Pons (tissue), 1 donor: ENCODE data around the gene P2RY8.
"Not testable (repeated sequence)": the region's sequence is repeated elsewhere in the genome, so short reads cannot be mapped to it uniquely, and the experiment has no call there.

Experiments used
- DNase-seq: peaks from one replicate; pipeline ENCODE4 v3.0.0-alpha.2; 2016; ENCODE audit warnings: low spot score

P2RY8 gene

DNA sequence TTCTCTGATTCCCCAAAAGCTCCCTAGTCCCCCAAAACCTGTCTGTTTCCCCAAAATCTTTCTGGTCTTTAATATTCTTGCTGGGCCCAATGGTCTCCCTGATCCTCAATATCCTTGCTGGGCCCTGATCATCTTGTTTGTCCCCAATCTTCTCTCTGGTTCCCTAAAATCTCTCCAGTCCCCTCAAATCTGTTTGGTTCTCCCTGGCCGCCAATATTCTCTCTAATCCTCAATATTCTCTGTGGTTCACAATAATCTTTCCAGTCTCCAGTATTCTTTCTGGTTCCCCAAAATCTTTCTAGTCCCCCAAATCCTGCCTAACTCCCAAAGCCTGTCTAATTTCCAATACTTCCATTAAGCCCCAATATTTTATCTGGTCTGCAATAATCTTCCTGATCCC is 18.5 kb downstream of the P2RY8 start:
- no peak for DNase-seq

DNA sequence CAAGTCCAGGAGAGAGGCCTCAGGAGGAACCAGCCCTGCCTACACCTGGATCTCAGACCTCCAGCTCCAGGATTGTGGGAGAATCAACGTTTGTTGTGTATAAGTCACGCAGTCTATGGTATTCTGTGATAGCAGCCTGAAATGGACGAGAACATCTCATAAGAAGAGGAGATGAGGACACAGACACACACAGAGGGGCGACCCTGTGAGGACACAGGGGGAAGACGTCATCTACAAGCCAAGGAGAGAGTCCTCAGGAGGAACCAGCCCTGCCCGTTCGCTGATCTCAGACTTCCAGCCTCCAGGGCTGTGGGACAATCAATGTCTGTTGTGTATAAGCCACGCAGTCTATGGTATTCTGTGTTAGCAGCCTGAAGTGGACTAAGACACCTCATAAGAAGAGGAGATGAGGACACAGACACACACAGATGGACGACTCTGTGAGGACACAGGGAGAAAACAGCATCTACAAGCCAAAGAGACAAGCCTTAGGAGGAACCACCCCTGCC is 20.3 kb downstream of the P2RY8 start:
- no peak for DNase-seq

DNA sequence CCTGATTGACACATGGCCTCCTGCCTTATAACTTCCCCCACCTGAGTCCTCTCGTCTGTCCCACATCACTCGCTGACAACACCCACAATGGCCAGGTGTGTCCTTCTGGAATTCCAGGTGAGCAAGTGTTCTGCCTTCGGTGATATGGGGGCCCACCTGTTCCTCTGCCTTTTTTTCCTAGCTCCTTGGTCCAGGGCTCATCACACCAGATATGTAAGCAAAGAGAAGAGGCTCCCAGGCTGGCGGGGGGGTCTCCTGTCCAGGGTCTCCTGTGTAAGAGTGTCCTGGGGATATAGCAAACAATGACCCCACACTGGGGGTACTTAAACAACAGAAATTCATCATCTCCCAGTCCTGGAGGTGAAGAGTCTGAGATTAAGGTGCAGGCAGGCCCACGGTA is 25.2 kb downstream of the P2RY8 start:
- no peak for DNase-seq

DNA sequence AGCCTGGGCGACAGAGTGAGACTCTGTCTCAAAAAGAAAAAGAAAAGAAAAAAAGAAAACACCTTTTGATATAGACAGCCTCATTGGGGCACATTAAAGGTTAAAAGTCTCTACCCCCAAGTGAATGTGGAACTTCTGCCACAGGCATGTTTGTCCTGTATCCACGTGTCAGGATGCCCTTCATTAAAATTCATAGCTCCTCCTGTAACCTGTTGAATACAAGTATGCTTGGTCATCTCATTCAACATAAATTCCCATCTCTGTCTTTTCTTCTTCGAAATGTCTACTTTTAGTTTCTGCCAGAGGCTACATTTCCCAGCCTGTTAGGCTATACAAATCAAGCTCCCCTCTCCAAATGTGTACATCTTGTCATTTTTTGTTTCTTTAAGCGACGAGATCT is 25.8 kb downstream of the P2RY8 start:
- no peak for DNase-seq

DNA sequence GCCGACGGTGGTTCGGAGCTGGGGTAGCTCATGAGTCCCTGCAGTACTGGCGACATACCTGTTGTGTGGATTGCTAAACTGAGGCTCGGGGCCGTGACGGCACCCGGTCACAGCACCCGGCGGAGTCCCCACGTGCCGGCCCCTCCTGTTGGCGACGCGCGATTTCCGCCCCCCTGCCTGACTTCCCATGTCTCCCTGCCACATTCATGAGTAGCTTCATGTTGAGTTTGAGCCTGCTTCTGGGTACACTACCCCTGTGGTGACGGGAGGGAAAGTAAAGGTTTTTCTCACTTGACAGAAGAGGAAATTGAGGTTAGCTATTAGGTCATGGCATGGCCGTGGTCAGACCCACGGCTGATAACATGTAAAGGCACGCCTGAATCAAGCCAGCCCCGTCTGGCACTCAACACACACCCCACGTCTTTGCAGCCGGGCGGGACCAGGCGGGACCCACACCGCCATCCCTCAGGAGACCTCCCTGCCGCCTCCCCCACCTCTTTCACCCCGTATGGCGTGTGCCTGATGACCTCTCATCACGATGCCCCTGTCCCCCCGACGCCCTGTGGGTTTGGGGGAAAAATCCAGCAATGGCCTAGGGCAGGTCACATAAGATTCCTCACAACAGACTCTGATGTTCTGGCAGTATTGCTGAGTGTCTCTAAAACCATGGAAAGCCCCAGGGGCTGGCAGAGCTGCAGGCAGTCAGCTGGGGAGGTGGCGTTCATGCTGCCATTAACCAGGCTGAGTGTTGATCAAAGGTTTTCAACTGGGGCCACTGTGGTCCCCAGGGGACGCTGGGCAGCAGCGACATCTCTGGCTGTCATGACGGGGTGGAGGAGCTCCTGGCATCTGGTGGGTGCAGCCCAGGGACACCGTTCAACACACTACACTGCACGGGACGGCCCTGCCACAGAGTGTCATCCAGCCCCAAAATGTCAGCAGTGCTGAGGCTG is 29.2 kb downstream of the P2RY8 start:
- peak; percentile 36 for DNase-seq

DNA sequence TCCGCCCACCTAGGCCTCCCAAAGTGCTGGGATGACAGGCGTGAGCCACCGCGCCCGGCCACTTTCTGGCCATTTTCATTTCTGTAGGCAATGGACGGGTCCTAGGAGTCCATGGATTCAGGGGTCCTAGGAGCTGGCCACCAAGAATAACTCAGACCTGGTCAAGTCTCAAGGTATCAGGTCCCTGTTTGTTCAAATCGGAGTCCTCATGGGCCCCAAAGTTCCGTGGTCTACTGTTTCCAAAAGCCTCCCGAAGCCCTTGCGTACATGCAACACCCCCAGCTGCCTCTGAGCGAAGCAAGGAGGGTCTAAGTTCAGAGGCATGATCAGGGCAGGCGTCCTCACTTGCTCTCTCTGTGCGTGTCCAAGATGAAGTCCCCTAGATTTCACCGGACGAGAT is 30.1 kb downstream of the P2RY8 start:
- DNase-seq, result no peak

DNA sequence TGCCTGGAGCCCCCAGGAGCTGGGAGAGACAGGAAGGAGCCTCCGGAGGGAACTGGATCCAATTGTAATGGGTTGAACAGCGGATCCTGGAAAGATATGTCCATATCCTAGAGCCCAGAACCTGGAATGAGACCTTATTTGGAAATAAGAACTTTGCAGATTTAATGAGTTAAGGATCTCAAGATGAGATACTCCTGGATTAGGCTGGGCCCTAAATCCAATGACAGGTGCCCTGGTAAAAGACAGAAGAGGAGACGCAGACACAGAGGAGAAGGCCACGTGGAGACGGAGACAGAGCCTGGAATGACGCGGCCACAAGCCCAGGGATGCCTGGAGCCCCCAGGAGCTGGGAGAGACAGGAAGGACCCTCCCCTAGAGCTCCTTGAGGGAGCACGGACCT is 34.1 kb downstream of the P2RY8 start:
- no peak for DNase-seq

DNA sequence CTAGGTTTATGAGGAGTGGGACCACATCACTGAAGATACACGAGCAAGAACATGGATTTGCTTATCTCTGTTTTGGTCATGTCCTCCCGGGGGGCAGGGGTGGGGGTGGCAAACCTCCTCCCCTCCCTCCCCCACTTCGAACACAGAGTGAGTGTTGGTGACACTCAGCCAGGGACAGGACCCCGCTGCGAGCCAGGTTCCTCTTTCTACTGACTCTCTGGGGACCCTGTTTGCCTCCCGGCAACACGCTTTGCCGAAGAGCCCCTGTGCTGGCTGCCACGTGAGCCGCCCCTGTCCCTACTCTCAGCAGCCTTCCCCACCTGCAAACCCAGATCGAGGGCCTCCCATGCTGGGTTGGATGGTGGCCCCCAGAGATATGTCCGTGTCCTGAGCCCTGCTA is 34.7 kb downstream of the P2RY8 start:
- no peak for DNase-seq

DNA sequence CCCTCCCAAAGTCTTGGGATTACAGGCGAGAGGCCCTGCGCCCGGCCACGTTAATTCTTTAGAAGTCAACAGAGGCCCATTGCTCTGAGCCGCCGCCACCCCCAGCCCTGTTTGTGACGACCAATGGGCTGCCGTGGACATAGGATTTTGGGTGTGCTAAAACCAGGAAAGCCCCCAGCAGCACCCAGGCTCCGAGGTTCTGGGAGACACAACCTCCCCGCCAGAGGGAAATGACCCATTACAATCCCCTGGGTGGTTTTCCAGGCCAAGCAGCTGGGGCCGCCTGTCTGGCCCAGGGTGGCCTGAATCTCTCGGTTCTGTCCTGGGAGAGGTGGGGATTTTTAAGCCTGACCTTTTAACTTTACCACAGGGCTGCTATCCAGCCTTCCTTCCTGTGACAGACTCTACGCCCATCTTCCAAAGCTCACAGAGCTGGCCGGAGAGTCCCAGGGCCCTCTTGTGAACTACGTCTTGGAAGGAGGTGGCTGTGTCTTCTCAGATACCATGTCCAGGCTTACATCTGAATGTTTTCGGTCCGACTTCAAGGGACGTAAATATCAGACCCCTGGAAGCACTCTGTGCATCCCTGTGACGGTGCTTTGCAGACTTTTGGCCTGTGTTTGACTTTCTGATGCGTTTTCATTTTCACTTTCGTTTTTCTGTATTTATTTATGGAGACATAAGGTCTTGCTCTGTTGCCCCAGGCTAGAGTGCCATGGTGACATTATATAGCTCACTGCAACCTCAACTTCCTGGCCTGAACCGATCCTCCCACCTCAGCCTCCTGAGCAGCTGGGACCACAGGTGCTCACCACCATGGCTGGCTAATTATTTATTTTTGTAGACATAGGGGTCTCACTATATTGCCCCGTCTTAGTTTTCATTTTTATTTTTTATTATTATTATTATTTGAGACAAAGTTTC is 36.0 kb downstream of the P2RY8 start:
- no peak for DNase-seq

DNA sequence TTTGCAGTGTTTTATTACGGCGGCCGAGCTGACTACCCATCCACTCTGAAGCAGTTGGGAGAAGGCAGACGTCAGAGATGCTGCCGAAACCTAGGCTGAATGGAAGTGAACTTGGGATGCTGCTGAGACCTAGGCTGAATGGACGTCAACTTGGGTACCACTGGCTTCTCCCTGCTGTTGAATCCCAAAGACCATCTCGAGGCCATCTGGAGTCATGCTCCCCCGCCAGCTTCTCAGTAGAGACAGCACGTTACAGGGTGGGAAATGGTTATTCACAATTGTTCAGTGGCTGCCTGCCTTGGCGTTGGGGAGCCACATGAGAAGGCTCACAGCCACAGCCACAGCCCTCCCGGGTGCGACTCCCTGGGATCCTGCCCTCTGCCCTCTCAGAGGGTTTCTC is 40.9 kb downstream of the P2RY8 start:
- no peak for DNase-seq

DNA sequence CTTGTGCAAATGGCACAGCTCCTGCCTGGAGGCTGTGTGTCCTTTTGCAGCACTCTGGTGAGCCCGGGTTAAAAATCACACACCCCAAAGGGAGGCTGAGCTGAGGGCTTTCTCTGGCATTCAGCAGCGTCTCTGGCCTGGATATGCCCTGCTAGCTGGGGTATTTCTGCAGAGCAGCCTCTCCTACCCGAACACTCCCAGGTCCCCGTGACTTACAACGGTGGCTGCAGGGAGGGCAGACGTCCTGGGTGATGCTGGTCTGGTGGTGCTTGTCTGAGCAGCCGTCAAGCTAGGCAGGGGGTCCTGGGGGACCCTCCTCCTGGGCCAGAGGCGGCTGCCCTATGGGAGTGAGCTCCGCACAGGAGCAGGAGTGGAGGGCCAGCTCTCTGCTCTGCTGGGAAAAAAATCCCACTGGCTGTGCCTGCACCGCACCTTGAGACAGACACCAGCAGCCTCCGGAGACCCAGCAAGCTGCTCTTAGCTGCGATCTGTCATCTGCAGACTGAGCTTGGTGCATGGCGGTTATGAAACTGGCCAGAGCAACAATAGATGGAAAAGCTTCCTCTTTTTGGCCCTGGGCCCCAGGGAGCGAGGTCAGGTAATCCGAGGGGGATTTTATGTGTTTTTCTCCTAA is 43.0 kb downstream of the P2RY8 start:
- peak; percentile 41 for DNase-seq

DNA sequence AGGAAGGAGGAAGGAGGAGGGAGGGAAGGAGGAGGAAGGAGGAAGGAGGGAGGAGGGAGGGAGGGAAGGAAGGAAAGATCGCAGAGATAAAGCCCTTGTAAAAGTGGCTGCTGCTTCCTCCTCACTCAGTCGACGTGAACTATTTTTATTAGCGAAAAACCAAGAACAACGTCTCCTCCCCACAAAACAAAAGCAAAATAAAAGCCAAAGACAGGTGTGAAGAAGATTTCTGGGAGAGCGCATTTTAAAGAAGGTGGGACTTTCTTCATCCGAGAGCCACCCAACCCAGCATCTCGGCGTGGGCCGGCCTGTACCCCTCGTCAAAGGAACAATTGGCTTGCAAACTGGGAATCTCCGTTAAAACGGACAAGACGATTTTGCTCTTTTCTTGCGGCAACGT is 43.6 kb downstream of the P2RY8 start:
- DNase-seq, result no peak

DNA sequence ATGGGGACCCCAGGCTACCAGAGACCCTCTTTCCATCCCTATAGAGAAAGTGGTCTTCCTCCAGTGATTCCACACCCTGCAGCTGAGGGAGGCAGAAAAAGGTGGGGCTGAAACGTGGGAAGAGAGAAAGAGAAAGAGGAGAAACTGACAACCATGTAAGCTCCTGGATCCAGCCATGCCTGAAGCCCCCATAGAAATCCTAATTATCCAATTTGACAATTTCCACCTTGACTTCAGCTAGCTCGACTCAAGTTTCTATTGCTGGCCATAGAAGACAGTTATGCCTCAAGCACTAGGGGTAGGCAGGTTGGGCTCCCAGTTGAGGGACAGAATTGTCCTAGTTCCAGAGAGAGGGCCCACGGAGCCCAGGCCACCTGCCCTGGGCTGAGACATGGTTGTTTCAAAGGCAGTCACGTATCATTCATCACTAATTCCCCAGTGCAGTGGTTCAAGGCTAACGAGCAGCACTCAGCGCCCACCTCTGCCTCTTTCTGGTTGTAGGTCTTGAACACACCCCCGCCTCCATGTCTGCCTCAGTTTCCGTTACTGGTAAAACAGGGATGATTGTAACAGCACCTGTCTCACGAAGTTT is 44.5 kb downstream of the P2RY8 start:
- no peak for DNase-seq

DNA sequence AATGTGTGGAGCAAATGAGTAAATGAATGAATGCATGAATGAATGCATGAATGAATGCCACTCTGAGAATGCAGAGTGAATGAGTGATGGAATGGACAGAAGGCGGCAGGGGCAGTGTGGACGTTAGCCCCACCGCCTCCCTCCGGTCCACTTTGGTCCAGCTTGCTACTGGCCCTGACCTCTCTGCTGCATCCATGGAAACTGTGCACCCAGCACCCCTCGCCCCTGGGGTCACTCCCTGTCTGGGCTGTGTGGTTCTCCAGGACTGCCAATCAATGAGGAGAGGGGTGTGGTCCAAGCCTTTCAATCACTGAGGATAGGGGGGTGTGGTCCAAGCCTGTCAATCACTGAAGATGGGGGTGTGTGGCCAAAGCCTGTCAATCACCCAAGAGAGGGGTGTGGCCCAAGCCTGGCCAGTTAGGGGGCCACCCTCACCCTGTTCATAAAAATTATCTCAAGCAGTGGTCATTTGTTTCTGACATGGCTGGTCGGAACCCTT is 45.1 kb downstream of the P2RY8 start:
- DNase-seq, result no peak

DNA sequence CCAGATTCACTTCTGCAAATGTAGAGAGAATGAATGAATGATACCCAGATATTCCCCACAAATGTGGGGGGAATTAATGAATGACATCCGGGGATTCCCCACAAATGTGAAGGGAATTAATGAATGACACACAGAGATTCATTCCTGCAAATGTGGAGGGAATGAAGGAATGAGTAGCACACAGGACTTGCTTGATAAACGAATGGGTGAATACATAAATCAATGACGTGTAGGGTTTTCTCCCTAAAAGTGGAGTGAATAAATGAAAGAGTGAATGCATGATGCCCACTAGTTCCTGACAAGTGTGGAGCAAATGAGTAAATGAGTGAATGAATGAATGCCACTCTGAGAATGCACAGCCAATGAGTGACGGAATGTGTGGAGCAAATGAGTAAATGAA is 45.7 kb downstream of the P2RY8 start:
- DNase-seq, result not testable (repeated sequence)

DNA sequence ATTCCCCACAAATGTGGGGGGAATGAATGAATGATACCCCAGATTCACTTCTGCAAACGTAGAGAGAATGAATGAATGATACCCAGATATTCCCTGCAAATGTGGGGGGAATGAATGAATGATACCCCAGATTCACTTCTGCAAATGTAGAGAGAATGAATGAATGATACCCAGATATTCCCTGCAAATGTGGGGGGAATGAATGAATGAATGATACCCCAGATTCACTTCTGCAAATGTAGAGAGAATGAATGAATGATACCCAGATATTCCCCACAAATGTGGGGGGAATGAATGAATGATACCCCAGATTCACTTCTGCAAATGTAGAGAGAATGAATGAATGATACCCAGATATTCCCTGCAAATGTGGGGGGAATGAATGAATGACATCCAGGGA is 46.3 kb downstream of the P2RY8 start:
- DNase-seq, result not testable (repeated sequence)

DNA sequence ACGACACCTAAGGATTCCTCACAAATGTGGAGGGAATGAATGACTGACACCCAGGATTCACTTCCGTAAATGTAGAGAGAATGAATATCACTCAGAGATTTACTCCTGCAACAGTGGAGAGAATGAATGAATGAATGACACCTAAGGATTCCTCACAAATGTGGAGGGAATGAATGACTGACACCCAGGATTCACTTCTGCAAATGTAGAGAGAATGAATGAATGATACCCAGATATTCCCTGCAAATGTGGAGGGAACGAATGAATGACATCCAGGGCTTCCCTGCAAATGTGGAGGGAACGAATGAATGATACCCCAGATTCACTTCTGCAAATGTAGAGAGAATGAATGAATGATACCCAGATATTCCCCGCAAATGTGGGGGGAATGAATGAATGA is 47.6 kb downstream of the P2RY8 start:
- not testable (repeated sequence) for DNase-seq

DNA sequence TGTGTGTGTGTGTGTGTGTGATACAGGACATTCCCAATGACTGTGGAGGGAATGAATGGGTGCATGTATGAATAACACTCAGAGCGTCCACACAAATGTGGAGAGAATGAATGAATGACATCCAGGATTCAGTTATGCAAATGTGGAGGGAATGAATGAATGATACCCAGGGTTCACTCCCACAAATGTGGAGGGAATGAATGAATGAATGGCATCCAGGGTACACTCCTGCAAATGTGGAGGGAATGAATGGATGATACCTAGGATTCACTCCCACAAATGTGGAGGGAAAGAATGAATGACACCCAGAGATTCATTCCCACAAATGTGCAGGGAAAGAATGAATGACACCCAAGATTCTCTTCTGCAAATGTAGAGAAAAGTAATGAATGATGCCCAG is 48.2 kb downstream of the P2RY8 start:
- DNase-seq, result no peak

DNA sequence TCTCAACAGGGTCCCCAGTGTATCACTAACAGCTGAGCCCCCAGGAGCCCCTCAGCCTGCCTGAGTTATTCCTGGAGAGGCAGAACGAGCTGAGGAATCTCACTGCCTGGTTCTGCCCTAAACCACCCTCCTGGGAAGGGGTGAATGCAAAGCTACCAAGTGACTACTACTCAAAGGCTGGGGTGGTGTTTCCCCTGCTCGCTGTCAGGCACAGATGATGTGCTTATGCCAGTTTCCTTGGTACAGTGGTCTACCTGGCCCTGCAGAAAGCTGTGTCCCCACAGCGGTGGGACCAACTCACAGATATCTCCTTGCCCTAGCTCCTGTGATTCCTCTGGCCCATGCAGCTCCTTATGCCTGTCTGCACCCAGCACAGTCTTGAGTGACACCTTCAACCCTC is 48.8 kb downstream of the P2RY8 start:
- no peak for DNase-seq

DNA sequence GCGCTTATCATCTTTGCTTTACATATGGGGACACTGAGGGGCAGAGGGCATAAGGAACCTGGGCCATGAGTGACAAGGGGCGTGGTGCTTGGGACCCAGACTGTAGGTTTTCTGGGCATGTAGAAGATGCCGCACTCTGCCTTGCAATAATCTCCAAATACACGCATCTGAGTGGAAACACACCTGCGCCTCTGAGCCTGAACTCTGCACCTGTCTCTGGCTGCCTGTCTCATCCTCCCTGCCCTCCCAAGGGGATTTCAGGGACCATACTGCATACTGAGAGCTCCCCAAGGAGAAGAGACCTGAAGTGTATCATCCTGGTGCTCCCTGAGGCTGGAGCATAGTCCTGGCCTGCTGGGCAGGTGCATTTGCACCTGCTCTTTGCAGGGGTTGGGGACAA is 49.6 kb downstream of the P2RY8 start:
- no peak for DNase-seq

DNA sequence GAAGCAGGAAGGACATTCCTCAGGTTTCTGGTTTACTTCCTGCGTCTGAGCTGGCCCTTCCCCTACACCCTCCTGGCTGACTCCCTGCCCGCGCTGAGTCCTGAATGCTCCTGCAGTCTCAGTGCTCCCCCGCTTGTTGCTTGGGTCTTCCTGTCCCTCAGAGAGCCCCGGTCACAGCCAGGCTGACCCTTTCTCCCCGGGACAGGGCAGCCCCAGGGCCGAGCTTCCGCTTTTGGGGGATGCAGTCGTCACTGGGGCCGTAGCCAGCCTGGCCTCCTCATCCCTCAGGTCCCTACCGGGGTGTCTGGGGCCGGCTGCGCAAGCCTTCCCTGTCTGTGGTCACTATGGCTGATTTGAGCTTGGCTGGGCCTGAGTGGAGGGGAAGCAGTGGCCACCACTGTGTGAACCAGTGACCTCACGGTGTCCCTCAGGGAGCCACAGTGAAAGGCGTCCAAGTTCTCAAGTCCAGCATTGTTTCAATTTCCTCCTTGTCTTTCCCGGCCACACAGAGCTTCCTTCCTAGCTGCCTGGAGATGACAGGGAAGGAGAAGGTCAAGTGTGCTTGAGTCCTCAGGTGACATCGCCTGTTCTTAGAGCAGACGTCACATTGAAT is 50.1 kb downstream of the P2RY8 start:
- no peak for DNase-seq
